ENCODE data around the gene FRMD4A.

Gene FRMD4A

DNA sequence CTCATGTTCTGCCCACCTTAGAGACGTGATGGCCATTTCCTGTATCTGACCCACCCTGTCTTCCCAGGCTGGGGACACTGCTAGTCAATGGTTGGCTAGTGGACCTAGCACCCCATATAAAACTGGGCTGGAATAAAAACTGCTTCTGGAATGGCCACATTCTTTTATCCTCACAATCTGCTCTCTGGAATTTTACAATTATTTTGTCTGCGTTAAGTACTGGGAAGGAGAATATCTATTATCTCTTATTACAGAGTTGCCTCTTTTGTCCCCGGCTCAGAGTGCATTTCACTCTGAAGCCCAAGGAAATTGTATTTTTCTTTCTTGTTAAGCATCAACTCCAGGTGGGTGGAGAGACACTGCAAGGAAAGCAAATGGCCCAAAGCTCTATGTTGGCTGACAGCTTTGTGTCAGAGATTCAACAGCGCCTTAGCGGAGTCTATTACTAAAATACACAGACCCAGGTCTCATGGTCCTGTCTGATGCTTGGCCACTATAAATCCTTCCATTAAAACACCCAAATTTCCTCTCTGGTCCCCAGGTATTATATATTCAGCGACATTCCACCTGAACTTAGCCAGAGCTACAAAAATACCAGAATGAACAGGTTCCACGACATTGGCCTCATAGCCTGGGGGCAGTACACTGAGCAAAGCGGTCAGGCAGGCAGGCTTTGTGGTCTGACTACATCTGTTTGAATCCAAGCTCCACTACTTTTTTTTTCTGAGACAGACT lies 622.3 kb downstream of the FRMD4A start:
- peak overlapping the region; percentile 53; the same call in 1 of the 2 replicates for H3K4me3 ChIP-seq (ENCODE audit: low read length)
- no peak for TF ChIP-seq ZNF274 (IDR thresholded peaks at IDR 0.05; ENCODE audit: low read depth, low read length)

GRCh38 chr10:13707156-13707881 lies 623.4 kb downstream of the FRMD4A start:
- peak overlapping the region; percentile 53; the same call in 1 of the 2 replicates for H3K4me3 ChIP-seq (ENCODE audit: low read length)
- no peak for TF ChIP-seq ZNF274 (IDR thresholded peaks at IDR 0.05; ENCODE audit: low read depth, low read length)

- H3K4me3 ChIP-seq (ENCODE audit: low read length): peak overlapping the region; percentile 53
- TF ChIP-seq ZNF274 (IDR thresholded peaks at IDR 0.05; ENCODE audit: low read depth, low read length): no peak
Observed at GRCh38 chr10:13706604-13707003, 624.1 kb downstream of the FRMD4A start.

GRCh38 chr10:13706175-13706574 lies 624.5 kb downstream of the FRMD4A start:
- no peak for TF ChIP-seq ZNF274 (IDR thresholded peaks at IDR 0.05; ENCODE audit: low read depth, low read length)
- H3K4me3 ChIP-seq (ENCODE audit: low read length): peak overlapping the region; percentile 53

GRCh38 chr10:13705526-13706174 lies 625.1 kb downstream of the FRMD4A start:
- peak overlapping the region; percentile 53; the same call in 1 of the 2 replicates for H3K4me3 ChIP-seq (ENCODE audit: low read length)
- TF ChIP-seq ZNF274 (IDR thresholded peaks at IDR 0.05; ENCODE audit: low read depth, low read length): no peak

DNA sequence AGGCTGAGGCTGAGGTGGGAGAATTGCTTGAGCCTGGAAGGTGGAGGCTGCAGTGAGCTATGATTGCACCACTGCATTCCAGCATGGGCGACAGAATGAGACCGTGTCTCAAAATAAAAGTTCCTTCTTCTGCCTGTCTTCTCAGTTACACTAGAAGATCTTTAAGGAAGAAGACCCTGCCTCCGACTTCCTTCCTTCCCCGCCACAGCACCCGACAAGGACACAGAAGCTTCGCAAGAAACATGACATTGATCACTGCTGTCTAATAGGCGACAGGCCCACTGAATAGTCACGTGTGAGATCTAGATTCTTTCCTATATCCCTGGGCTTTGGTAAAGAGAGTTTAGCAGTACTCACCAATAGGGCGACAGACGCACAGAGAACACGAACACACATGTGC lies 625.8 kb downstream of the FRMD4A start:
- no peak for TF ChIP-seq ZNF274 (IDR thresholded peaks at IDR 0.05; ENCODE audit: low read depth, low read length)
- peak overlapping the region; percentile 53; the same call in 1 of the 2 replicates for H3K4me3 ChIP-seq (ENCODE audit: low read length)

DNA sequence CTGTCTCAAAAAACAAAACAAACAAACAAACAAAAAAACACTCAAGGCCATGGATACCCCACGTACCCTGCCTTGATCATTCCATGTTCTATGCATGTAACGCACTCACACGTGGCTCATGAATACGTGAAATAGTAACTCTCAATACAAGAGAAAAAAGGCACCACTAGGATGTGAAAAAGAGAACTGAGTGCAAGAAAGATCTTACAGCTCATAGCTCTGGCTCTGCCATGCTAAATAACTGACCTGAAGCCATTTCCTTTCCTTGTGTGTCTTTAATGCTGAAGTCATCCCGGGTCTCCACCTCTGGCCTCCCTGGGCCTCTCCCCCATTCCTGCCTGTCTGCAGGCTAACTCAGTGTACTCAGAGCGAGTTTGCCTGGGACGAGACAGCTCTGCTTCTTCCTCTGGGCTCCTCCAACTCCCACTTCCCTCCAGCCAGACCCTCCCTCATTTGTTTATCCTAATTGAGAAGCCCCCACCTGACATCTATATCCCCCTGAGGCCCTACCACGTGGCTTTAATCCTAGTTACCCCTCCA lies 626.7 kb downstream of the FRMD4A start:
- peak overlapping the region; percentile 53; the same call in 1 of the 2 replicates for H3K4me3 ChIP-seq (ENCODE audit: low read length)
- no peak for TF ChIP-seq ZNF274 (IDR thresholded peaks at IDR 0.05; ENCODE audit: low read depth, low read length)

- H3K4me3 ChIP-seq (ENCODE audit: low read length): no peak overlapping the region
- no peak for TF ChIP-seq ZNF274 (IDR thresholded peaks at IDR 0.05; ENCODE audit: low read depth, low read length)
Observed at GRCh38 chr10:13703101-13703818, 627.5 kb downstream of the FRMD4A start.

DNA sequence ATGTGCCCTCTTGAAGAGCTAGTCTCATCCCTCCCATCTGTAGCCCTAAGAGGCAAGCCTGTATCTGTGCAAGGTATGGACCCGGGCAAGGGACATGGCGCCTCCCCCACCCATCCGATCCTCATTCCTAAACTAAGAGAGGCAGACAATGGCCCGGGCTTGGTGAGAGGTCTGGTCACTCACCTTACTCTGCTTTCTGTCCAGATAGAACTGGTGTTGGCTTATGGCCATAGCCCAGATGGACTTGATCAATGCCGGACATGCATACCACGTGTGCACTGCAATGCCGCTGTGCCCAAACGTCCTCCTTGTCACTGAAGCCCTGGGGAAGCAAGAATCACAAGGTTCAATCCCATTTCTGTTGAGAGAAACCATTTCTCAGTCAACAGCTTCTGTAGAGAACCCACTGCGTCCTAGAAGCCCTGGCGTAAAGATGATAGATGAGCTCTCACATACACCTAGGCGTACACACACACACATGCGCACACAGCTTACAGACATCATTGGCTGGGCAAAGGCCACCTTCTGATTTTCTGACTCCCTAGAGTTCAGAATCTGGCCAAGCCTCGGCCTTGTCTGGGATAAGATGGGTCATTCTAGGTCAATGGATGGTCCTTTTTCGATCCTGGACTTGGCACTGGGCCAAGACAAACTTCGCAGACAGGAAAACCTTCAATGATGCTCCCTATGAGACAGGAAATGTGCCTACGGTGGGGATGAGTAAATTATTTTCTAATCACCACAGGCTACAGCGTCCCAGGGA lies 629.4 kb downstream of the FRMD4A start:
- no peak overlapping the region for H3K4me3 ChIP-seq (ENCODE audit: low read length)
- no peak for TF ChIP-seq ZNF274 (IDR thresholded peaks at IDR 0.05; ENCODE audit: low read depth, low read length)

DNA sequence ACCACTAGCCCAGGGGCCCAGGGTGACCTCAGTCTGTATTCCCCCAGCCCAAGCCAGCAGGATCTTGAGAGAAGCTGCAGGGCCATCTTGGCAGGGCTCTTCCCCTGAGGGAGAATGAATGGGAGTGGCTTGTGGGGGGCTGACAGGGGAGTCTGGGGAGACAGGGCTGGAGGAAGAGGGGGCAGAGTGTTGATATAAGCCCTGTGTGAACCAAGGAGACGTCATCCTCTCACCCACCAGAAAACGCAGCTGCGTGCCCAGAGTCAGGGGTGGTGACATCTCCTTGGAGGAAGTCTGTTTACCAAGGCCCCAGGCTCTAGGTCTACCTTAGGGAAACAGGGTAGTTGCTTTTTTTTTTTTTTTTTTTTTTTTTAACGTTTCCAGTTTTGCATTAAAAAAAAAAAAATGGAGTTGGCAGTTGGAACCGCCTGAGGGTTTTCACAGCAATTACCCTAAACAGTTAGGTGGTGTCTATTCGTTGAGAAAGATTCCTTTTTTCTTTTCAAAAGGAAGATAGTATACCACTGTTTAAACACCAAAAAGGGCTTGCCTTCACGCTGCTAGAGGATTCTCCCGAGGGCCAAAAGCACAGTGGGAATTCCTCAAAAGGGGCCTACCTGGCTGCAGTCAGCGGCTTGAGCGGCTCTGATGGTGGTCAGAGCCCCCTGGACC lies 630.1 kb downstream of the FRMD4A start:
- no peak for TF ChIP-seq ZNF274 (IDR thresholded peaks at IDR 0.05; ENCODE audit: low read depth, low read length)
- H3K4me3 ChIP-seq (ENCODE audit: low read length): no peak overlapping the region

DNA sequence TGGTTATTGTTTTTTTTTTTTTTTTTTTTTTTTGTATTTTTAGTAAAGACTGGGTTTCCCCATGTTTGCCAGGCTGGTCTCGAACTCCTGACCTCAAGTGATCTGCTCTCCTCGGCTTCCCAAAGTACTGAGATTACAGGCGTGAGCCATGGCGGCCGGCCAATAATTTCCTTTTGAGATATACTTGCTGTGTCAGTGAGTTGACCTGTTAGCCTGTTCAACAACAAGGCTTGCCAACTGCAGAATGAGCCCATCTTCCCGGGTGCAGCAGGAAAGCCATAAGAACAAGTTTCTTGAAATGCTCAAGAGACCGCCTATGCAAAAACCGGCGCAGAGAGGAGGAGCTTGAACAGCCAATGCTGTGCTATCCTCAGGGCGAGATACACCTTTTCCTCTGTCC lies 631.5 kb downstream of the FRMD4A start:
- H3K4me3 ChIP-seq (ENCODE audit: low read length): no peak overlapping the region
- TF ChIP-seq ZNF274 (IDR thresholded peaks at IDR 0.05; ENCODE audit: low read depth, low read length): no peak

DNA sequence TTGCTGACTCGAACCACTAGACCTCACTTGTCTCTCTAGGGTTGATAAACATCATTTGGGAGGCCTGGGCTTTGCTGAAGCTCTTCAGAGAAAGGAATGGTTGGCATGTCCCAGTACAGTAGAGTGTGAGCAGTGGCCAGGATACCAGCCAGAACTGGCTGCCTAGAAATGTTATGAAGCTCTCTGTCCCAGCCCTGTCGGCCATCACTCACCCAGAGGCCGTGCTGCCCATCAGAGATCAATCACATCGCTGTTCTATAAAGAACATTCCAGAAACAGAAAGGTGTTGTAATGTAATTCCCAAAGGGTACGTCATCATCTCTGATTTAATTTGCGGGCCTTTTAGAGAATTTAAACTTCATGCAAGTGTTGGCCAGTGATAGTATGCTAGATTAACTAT lies 632.5 kb downstream of the FRMD4A start:
- TF ChIP-seq ZNF274 (IDR thresholded peaks at IDR 0.05; ENCODE audit: low read depth, low read length): no peak
- H3K4me3 ChIP-seq (ENCODE audit: low read length): no peak overlapping the region

DNA sequence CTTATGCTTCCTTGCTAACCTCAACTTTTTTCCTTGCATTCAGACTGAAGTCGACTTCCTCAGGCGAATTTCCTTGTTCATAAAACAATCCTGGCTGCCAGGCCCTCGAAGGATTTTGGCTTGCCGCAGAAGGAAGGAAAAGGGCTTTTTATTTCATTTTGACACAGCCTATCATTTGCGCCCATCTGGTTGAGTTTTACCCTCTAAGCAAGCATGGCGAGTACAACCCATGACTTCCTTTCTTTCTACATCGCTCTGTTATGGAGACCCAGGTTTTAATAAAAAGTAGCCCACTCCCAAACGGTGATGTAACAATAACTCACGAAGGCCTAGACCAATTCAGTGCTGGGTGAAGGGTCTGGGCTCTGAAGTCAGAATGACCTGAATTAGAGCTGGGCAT lies 634.7 kb downstream of the FRMD4A start:
- TF ChIP-seq ZNF274 (IDR thresholded peaks at IDR 0.05; ENCODE audit: low read depth, low read length): no peak
- no peak overlapping the region for H3K4me3 ChIP-seq (ENCODE audit: low read length)

Measured in GM08714 (cell line).